NT2/D1 (cell line): Measurements from ENCODE around the gene FRG1.
A peak's percentile ranks its signal among the peaks of the same experiment; 100 is the strongest.
"Not testable (repeated sequence)": the region's sequence is repeated elsewhere in the genome, so short reads cannot be mapped to it uniquely, and the experiment has no call there.

Experiments used
- DNase-seq: peaks from one replicate; pipeline ENCODE4 v3.0.0-alpha.2; 2011; ENCODE audit warnings: low read depth, low spot score
- H3K27me3 ChIP-seq: 2 replicates; pipeline ENCODE4 v1.6.0; 2011; ENCODE audit warnings: mild to moderate bottlenecking; ENCODE audit not compliant: insufficient read length, insufficient read depth
- H3K36me3 ChIP-seq: 2 replicates; pipeline ENCODE4 v1.6.1; 2011; ENCODE audit warnings: mild to moderate bottlenecking, low read length, mixed read lengths; ENCODE audit not compliant: insufficient read depth, insufficient read length
- H3K4me1 ChIP-seq: 2 replicates; pipeline ENCODE4 v1.5.1; 2011; ENCODE audit not compliant: insufficient read depth, insufficient read length
- H3K4me3 ChIP-seq: 2 replicates; pipeline ENCODE4 v1.5.1; 2011; ENCODE audit warnings: low read depth; ENCODE audit not compliant: insufficient read length
- H3K9ac ChIP-seq: 2 replicates; pipeline ENCODE4 v1.6.0; 2011; ENCODE audit warnings: low read depth; ENCODE audit not compliant: insufficient read length
- H3K9me3 ChIP-seq: 2 replicates; pipeline ENCODE4 v1.5.1; 2011; ENCODE audit warnings: mild to moderate bottlenecking, low read length; ENCODE audit not compliant: insufficient read depth
- SUZ12 ChIP-seq: IDR thresholded peaks from 2 replicates; pipeline ENCODE4 v1.6.1; 2011; ENCODE audit not compliant: insufficient read length, insufficient read depth; ENCODE audit errors: extremely low read depth
- YY1 ChIP-seq: IDR thresholded peaks from 2 replicates; pipeline ENCODE4 v1.6.1; 2011; ENCODE audit not compliant: insufficient read length, insufficient read depth
- ZNF274 ChIP-seq: IDR thresholded peaks from 2 replicates; pipeline ENCODE4 v1.6.1; 2011; ENCODE audit warnings: mild to moderate bottlenecking, low read depth, low read length

The FRG1 gene

DNA sequence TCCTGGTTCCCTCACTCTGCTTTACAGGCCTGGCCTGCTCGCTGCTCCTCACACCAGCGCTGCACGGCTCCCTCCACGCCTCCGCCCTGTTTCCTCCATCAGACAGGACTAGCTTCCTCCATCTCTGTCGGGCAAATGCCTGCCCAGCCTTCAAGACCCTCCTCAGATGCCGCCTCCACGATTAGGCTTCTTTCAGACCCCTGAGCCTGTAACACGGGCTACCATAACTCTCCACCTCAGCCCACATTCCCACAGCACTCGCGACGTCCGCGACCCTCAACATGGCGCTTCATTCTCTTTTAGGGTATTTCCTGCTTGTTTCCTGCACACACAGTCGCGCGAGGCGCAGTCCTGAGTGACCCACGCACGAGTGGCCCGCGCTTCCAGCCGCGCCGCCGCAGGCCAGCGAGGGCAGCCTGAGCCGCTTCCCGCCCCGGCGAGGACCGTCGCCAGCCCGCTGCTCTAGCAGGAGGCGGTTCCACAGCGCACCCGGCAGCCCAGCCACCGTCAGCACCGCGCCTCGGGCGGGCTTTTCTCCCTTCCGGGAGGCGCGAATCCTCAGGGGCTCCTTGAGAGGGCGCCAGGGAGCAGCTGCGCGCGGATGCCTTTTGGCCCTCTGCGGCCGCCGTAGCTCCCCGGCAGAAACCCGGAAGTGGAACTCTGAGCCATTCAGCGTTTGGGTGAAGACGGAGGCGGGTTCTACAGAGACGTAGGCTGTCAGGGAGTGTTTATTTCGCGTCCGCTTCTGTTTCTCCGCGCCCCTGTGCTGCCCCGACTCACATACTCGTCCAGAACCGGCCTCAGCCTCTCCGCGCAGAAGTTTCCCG is at the start of gene FRG1:
Gene FRG1, plus strand, starts transcription at position 695 of the 827 bp plus-strand sequence. CDS start 138 bp downstream, outside the sequence.
- Histone ChIP-seq H3K27me3 (no peaks in the 10 kb centered on the region), H3K9me3 (peaks cover 4% of the 10 kb centered on the region; the same call in 1 of the 2 replicates), H3K36me3 (no peaks in the 10 kb centered on the region), H3K9ac (peak within 1 kb of the TSS; percentile 82), H3K4me1 (no peaks in the 10 kb centered on the region), H3K4me3 (peak within 1 kb of the TSS; percentile 88)
- peak; percentile 72 for DNase-seq
- no peak for TF ChIP-seq ZNF274
- no peak for TF ChIP-seq SUZ12
- no peak for TF ChIP-seq YY1

DNA sequence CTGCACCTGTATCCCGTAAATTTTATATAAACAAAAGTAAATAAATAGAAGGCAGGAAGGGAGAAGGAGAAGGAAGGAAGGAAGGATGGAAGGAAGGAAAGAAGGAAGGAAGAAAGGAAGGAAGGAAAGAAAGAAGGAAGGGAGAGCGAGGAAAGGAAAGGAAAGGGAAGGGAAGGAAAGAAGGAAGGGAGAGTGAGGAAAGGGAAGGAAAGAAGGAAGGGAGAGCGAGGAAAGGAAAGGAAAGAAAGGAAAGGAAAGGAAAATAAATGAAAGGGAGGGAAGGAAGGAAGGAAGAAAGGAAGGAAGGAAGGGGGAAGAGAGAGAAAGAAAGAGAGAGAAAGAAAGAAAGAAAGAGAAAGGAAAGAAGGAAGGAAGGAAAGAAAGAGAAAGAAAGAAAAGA is 43.0 kb upstream of the FRG1 start:
- H3K4me1 ChIP-seq = no peaks in the 10 kb centered on the region
- H3K9ac ChIP-seq = no peak overlapping the region
- no peaks in the 10 kb centered on the region for H3K36me3 ChIP-seq
- H3K27me3 ChIP-seq = no peaks in the 10 kb centered on the region
- H3K4me3 ChIP-seq = no peak overlapping the region
- no peaks in the 10 kb centered on the region; the same call in 1 of the 2 replicates for H3K9me3 ChIP-seq
- no peak for DNase-seq
- TF ChIP-seq SUZ12 (no peak), ZNF274 (no peak), YY1 (no peak)

DNA sequence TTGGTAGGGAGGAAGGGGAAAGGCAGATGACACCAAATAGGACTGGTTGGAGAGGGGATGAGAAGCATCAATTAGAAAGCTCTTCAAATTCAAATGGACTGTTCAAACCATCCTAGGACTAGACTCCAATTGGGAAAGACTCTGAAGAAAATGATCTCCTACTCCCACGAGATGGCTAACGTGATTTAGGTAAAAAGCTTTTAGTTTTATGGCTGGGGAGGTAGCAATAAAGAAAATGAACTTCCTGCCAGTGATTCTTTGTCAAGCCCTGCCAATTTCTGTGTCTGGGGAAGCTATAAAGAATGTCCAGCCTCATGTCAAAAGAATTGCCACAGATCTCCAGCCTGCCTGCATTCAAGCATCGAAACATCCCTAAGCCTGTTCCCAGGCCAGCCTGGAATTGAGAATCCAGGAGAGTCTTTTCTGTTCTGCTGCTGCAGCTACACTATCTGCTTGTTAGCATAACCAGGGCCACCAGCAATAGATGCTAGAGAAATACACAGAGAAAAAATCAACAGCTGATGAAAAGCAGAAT is 41.1 kb upstream of the FRG1 start:
- H3K27me3 ChIP-seq, H3K9me3 ChIP-seq, H3K36me3 ChIP-seq, DNase-seq, H3K4me1 ChIP-seq, H3K9ac ChIP-seq, H3K4me3 ChIP-seq: not testable (repeated sequence)

DNA sequence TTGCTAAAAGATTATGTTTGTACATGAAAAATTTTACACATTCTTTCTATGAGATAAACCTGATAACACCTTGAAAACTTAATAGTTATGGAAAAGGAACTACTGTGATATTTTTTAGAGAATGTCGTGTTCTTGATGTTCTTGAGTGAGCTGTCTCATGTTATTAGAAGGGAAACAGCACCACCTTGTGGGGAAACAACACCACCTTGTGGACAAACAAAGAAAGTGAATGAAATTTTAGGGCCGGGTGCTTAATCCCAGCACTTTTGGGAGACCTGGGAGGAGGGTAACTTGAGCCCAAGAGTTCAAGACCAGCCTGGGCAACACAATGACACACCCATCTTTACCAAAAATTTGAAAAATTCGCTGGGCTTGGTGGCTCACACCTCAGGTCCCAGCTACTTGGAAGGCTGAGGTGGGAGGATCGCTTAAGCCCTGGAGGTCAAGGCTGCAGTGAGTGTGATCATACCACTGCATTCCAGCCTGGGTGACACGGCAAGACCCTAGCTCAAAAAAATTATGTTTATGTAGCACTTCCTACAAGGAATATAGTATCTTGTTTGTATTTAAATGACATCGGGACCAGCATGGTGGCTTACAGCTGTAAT is 36.1 kb upstream of the FRG1 start:
- not testable (repeated sequence) for H3K9me3 ChIP-seq, H3K4me3 ChIP-seq, H3K9ac ChIP-seq, H3K4me1 ChIP-seq, H3K27me3 ChIP-seq, H3K36me3 ChIP-seq
- peak; percentile 61 for DNase-seq

DNA sequence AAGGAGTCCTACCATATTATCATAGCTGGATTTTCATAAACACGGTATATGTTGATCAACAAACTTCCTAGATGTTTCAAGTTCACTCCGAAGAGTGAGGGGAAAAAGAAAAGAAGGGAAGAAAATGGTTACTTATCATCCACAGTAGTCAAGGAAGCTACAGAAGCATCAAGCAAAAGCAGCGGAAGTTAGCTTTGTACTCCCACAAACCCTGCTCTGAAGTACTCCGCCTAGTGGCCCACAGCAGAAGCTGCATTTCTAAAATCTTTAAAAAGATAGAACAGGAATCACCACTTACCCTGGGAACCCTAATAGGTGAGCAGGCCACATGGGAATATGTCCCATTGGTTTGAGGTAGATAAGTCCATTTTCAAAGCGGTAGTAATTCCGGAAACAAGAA is 28.5 kb upstream of the FRG1 start:
- H3K9me3 ChIP-seq = no peaks in the 10 kb centered on the region
- no peak for DNase-seq
- no peak overlapping the region for H3K9ac ChIP-seq
- TF ChIP-seq SUZ12 = no peak
- no peak for TF ChIP-seq ZNF274
- TF ChIP-seq YY1 = no peak
- H3K27me3 ChIP-seq = no peaks in the 10 kb centered on the region
- H3K4me3 ChIP-seq = no peak overlapping the region
- no peaks in the 10 kb centered on the region for H3K36me3 ChIP-seq
- no peaks in the 10 kb centered on the region for H3K4me1 ChIP-seq

DNA sequence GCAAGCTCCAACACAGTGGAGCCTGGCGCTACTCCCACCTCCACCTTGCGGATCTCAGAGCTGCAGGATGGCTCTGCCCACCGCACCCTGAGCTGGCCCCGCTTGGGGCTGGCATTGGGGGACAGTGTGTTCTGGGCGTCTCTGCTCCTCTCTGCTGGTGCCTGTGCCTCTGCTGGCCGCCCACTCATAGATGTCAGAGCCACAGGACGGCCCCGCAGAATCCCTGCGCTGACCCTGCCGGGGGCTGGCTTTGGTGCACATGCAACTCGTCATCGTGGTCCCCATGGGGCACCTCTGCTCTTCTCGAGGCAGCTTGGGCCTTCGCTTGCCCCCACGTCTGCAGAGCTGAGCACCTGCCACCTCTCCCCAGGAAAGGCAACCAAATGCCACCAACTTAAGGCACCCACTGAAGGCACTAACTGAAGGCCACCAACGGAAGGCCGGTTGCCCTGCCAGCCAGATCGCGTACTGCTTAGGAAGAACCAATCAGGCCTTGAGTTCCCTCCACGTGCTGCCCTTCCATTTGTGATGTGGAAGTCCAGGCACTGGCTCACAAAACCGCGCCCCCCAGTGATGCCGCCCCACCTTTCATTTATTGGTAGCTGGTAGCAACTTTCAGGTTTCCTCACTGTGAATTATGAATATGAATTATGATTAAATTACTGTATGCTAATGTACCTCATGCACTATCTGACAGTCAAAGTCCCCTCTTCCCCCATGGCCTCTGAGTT is 23.3 kb upstream of the FRG1 start:
- Histone ChIP-seq H3K4me3 (no peak overlapping the region), H3K9ac (no peak overlapping the region), H3K9me3 (0 out of 2 replicates have a peak, but pooled peaks cover 11% of the 10 kb centered on the region), H3K36me3 (no peaks in the 10 kb centered on the region), H3K27me3 (no peaks in the 10 kb centered on the region), H3K4me1 (no peaks in the 10 kb centered on the region)
- no peak for DNase-seq
- no peak for TF ChIP-seq ZNF274

DNA sequence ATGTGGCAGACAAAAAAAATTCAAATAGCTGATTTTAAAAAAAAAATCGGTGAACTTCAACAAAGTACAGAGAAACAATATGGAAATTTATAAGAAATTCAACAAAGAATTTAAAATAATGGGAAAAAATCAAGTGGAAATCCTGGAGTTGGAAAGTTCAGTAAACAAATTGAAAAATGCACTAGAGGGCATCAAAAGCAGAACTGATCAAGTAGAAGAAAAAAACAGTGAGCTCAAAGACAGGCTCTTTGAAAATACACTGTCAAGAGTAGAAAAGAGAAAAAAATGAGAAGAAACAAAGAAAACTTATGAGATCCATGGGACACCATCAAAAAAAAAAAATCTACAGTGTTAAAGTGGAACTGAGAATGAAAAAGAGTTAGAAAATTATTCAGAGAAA is 19.6 kb upstream of the FRG1 start:
- Histone ChIP-seq H3K4me1 (no peaks in the 10 kb centered on the region), H3K4me3 (no peak overlapping the region), H3K9me3 (0 out of 2 replicates have a peak, but pooled peaks cover 11% of the 10 kb centered on the region), H3K36me3 (no peaks in the 10 kb centered on the region), H3K27me3 (no peaks in the 10 kb centered on the region), H3K9ac (no peak overlapping the region)
- no peak for DNase-seq
- TF ChIP-seq YY1 = no peak
- no peak for TF ChIP-seq ZNF274
- no peak for TF ChIP-seq SUZ12

DNA sequence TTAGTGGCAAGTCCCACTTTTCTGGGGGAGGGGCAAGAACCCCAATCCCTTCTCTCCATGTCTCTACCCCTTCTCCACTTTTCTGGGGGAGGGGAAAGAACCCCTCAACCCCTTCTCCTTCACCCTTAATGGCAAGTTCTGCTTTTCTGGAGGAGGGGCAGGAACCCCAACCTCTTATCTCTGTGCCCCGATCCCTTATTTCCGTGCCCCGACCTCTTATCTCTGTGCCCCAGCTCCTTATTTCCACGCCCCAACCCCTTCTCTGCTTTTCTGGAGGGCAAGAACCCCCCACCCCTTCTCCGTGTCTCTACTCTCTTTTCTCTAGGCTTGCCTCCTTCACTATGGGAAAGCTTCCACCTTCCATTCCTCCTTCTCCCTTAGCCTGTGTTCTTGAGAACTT is 13.9 kb upstream of the FRG1 start:
- not testable (repeated sequence) for H3K4me1 ChIP-seq, H3K9ac ChIP-seq, H3K9me3 ChIP-seq, H3K36me3 ChIP-seq, H3K27me3 ChIP-seq, DNase-seq, H3K4me3 ChIP-seq
